H1 (cell line): ENCODE results near the gene KRCC1.

ENCODE experiments used
- CHD2 ChIP-seq: IDR thresholded peaks from 2 replicates; pipeline ENCODE4 v1.6.1; 2012; ENCODE audit warnings: low read length, improper control_type of control experiment
- CREB1 ChIP-seq: IDR thresholded peaks from 2 replicates; pipeline ENCODE4 v1.6.1; 2012; ENCODE audit warnings: inconsistent platforms
- EZH2 ChIP-seq: fragments of 200-600 bp; sonication (generic); IDR thresholded peaks from 2 replicates; pipeline ENCODE4 v1.7.1; 2012; ENCODE audit warnings: low read depth, mild to moderate bottlenecking, moderate library complexity, low read length, inconsistent platforms; ENCODE audit not compliant: severe bottlenecking
- FOSL1 ChIP-seq: IDR thresholded peaks from 2 replicates; pipeline ENCODE4 v1.6.1; 2011; ENCODE audit warnings: mild to moderate bottlenecking, low read depth, low read length, moderate library complexity; ENCODE audit not compliant: insufficient read depth
- POLR2A ChIP-seq, 2 experiments: IDR thresholded peaks; 1 replicate in 1 of 2; 2 replicates in 1 of 2; pipeline ENCODE4 v1.6.1; 2011; ENCODE audit warnings: low read depth in 2 of 2, low read length in 2 of 2, mild to moderate bottlenecking in 2 of 2; ENCODE audit errors: control extremely low read depth in 1 of 2
- SIN3A ChIP-seq, 2 experiments: IDR thresholded peaks in 1 of 2; conservative IDR thresholded peaks in 1 of 2; 2 replicates each; pipeline ENCODE4 v1.6.1; 2011 to 2012; ENCODE audit warnings: low read length in 2 of 2, improper control_type of control experiment in 1 of 2, low read depth in 1 of 2, mild to moderate bottlenecking in 1 of 2
- TF ChIP-seq, protein P1 (sequence below), 3 experiments: IDR thresholded peaks; 1 replicate in 2 of 3; 2 replicates in 1 of 3; pipeline versions ENCODE4 v1.5.1 to v1.6.1; 2011; ENCODE audit warnings: low read length in 3 of 3, mild to moderate bottlenecking in 3 of 3, inconsistent platforms in 2 of 3, low read depth in 1 of 3, moderate library complexity in 1 of 3; ENCODE audit not compliant: insufficient read depth in 1 of 3; ENCODE audit errors: control extremely low read depth in 1 of 3
- TF ChIP-seq, protein P2 (sequence below): IDR thresholded peaks from 2 replicates; pipeline ENCODE4 v1.6.1; 2012; ENCODE audit warnings: inconsistent platforms
- TF ChIP-seq, protein P3 (sequence below): IDR thresholded peaks from 2 replicates; pipeline ENCODE4 v1.6.1; 2011; ENCODE audit warnings: low read depth, mild to moderate bottlenecking, low read length; ENCODE audit not compliant: insufficient read depth
- TF ChIP-seq, protein P4 (sequence below): IDR thresholded peaks from 2 replicates; pipeline ENCODE4 v1.6.1; 2012; ENCODE audit warnings: inconsistent platforms

DNA sequence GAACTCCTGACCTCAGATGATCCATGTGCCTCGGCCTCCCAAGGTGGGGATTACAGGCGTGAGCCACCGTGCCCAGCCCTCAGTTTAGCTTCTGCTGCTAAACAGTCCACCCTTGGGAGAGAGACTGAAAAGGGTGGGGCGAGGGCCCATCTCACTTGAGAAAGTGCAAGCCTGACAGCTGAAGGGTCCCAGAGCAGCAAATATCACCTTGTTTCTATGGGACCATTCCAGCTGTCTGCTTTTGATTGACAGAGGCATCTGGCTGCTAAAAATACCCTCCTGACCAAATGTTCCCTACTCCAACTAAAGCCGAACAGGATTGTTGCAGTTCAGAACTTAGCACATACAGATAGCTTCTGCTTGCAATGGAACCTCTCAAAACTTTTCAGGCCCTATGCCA lies 11.6 kb upstream of the KRCC1 start:
- TF ChIP-seq, protein P1, sequence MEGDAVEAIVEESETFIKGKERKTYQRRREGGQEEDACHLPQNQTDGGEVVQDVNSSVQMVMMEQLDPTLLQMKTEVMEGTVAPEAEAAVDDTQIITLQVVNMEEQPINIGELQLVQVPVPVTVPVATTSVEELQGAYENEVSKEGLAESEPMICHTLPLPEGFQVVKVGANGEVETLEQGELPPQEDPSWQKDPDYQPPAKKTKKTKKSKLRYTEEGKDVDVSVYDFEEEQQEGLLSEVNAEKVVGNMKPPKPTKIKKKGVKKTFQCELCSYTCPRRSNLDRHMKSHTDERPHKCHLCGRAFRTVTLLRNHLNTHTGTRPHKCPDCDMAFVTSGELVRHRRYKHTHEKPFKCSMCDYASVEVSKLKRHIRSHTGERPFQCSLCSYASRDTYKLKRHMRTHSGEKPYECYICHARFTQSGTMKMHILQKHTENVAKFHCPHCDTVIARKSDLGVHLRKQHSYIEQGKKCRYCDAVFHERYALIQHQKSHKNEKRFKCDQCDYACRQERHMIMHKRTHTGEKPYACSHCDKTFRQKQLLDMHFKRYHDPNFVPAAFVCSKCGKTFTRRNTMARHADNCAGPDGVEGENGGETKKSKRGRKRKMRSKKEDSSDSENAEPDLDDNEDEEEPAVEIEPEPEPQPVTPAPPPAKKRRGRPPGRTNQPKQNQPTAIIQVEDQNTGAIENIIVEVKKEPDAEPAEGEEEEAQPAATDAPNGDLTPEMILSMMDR (IDR thresholded peaks at IDR 0.05; ENCODE audit: control extremely low read depth in 1 of 3, insufficient read depth in 1 of 3, low read depth in 1 of 3, low read length in 3 of 3), result no peak
- TF ChIP-seq, protein P2, sequence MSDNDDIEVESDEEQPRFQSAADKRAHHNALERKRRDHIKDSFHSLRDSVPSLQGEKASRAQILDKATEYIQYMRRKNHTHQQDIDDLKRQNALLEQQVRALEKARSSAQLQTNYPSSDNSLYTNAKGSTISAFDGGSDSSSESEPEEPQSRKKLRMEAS, result no peak
- TF ChIP-seq CHD2 (no peak), POLR2A (IDR thresholded peaks at IDR 0.05; ENCODE audit: control extremely low read depth in 1 of 2, low read depth in 2 of 2, low read length in 2 of 2) (no peak), CREB1 (no peak), SIN3A (conservative IDR thresholded peaks at IDR 0.05 in 1 of 2, IDR thresholded peaks at IDR 0.05 in 1 of 2; ENCODE audit: low read depth in 1 of 2, low read length in 2 of 2) (no peak), EZH2 (no peak), FOSL1 (no peak)
- TF ChIP-seq, protein P3, sequence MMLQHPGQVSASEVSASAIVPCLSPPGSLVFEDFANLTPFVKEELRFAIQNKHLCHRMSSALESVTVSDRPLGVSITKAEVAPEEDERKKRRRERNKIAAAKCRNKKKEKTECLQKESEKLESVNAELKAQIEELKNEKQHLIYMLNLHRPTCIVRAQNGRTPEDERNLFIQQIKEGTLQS, result no peak
- TF ChIP-seq, protein P4, sequence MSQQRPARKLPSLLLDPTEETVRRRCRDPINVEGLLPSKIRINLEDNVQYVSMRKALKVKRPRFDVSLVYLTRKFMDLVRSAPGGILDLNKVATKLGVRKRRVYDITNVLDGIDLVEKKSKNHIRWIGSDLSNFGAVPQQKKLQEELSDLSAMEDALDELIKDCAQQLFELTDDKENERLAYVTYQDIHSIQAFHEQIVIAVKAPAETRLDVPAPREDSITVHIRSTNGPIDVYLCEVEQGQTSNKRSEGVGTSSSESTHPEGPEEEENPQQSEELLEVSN, result no peak
